HG02870 (cell line): Measurements from ENCODE around the gene CNNM4.
A peak's percentile ranks its signal among the peaks of the same experiment; 100 is the strongest.
"Not testable (repeated sequence)": the region's sequence is repeated elsewhere in the genome, so short reads cannot be mapped to it uniquely, and the experiment has no call there.

Experiments
- ATAC-seq: cut with Tn5 transposase; IDR thresholded peaks from one replicate; pipeline ENCODE4 v1.9.1; 2021; ENCODE audit warnings: mild to moderate bottlenecking, moderate library complexity; ENCODE audit not compliant: unreplicated experiment

Gene CNNM4

GRCh38 chr2:96789245-96789617 lies 28.5 kb downstream of the CNNM4 start:
- no peak for ATAC-seq

- no peak for ATAC-seq
Measured at GRCh38 chr2:96792772-96793749, 32.4 kb downstream of the CNNM4 start.

- no peak for ATAC-seq
Measured at GRCh38 chr2:96795076-96795475, 34.4 kb downstream of the CNNM4 start.

- not testable (repeated sequence) for ATAC-seq
Measured at GRCh38 chr2:96796497-96796896, 35.8 kb downstream of the CNNM4 start.

GRCh38 chr2:96797066-96797625 lies 36.4 kb downstream of the CNNM4 start:
- no peak for ATAC-seq

GRCh38 chr2:96798733-96799622 lies 38.3 kb downstream of the CNNM4 start:
- no peak for ATAC-seq

- ATAC-seq, result no peak
Measured at GRCh38 chr2:96799623-96799935, 38.9 kb downstream of the CNNM4 start.

GRCh38 chr2:96800061-96801004 lies 39.6 kb downstream of the CNNM4 start:
- ATAC-seq, result peak; percentile 8

- peak; percentile 71 for ATAC-seq
Measured at GRCh38 chr2:96801005-96801785, 40.5 kb downstream of the CNNM4 start.

GRCh38 chr2:96801786-96802595 lies 41.3 kb downstream of the CNNM4 start:
- ATAC-seq, result no peak

- no peak for ATAC-seq
Measured at GRCh38 chr2:96802721-96803120, 42.0 kb downstream of the CNNM4 start.

- no peak for ATAC-seq
Measured at GRCh38 chr2:96804986-96805385, 44.3 kb downstream of the CNNM4 start.

- not testable (repeated sequence) for ATAC-seq
Measured at GRCh38 chr2:96805946-96806345, 45.2 kb downstream of the CNNM4 start.

- no peak for ATAC-seq
Measured at GRCh38 chr2:96806468-96807126, 45.9 kb downstream of the CNNM4 start.

- no peak for ATAC-seq
Measured at GRCh38 chr2:96807127-96807471, 46.4 kb downstream of the CNNM4 start.

GRCh38 chr2:96808176-96808837 lies 47.6 kb downstream of the CNNM4 start:
- ATAC-seq, result no peak

- ATAC-seq, result no peak
Measured at GRCh38 chr2:96809216-96809882, 48.6 kb downstream of the CNNM4 start.
